B cell (primary cell): Measurements from ENCODE around the gene IMMP2L. TPM values are rescaled to one million over a fixed set of nuclear protein-coding genes. Genes with fewer than 3 reads are reported as not detected.

Experiments
- ATAC-seq: fragments of 200-7000 bp; cut with Tn5 transposase; one replicate; pipeline ENCODE4 v1.10.0; 2021; ENCODE audit warnings: low read depth, mild to moderate bottlenecking, moderate number of reproducible peaks, moderate library complexity
- CTCF ChIA-PET: fragments of 350-600 bp; sonication (Branson Sonifier 250); formaldehyde crosslinking; loops from one replicate; lab custom pipeline; 2021; ENCODE audit warnings: antibody characterized with exemption, inconsistent platforms; lab: Charles Lee
- POLR2A ChIA-PET: fragments of 350-600 bp; sonication (Branson Sonifier 250); formaldehyde crosslinking; loops from one replicate; lab custom pipeline; 2021; ENCODE audit warnings: antibody characterized with exemption; lab: Charles Lee
- DNase-seq: peaks from one replicate; pipeline ENCODE4 v3.0.0; 2013
- H2AFZ ChIP-seq: 2 replicates; pipeline ENCODE4 v1.6.1; 2012; ENCODE audit warnings: mild to moderate bottlenecking, low read depth, low read length; ENCODE audit not compliant: insufficient read depth, poor library complexity, severe bottlenecking
- H3K27ac ChIP-seq, 2 donors: 1 replicate in 1 of 2; 2 replicates in 1 of 2; pipeline ENCODE4 v1.5.1; 2012 to 2013; ENCODE audit warnings: low read length in 2 of 2, mild to moderate bottlenecking in 2 of 2, moderate library complexity in 1 of 2
- H3K27me3 ChIP-seq, 4 experiments: fragments of 200-600 bp in 1 of 4; sonication (generic) in 1 of 4; replicated peaks in 1 of 4; 1 replicate in 2 of 4; 2 replicates in 2 of 4; pipeline versions ENCODE4 v1.6.1 to v1.7.0; 2013 to 2016; ENCODE audit warnings: low read length in 3 of 4, mild to moderate bottlenecking in 2 of 4, mixed read lengths in 1 of 4, moderate library complexity in 1 of 4; ENCODE audit not compliant: insufficient read depth in 4 of 4, control insufficient read depth in 3 of 4; ENCODE audit errors: control extremely low read depth in 1 of 4
- H3K36me3 ChIP-seq, 2 experiments: replicated peaks in 1 of 2; 1 replicate in 1 of 2; 2 replicates in 1 of 2; pipeline versions ENCODE4 v1.6.1 to v1.7.1; 2013; ENCODE audit warnings: low read length in 1 of 2; ENCODE audit not compliant: insufficient read depth in 2 of 2, control insufficient read depth in 1 of 2; ENCODE audit errors: control extremely low read depth in 1 of 2, extremely low read depth in 1 of 2
- H3K4me1 ChIP-seq, 2 donors: fragments of 200-600 bp in 1 of 2; sonication (generic) in 1 of 2; 1 replicate in 1 of 2; 2 replicates in 1 of 2; pipeline versions ENCODE4 v1.5.1 to v1.6.1; 2013 to 2017; ENCODE audit warnings: low read length in 2 of 2; ENCODE audit not compliant: control insufficient read depth in 2 of 2, insufficient read depth in 2 of 2
- H3K4me2 ChIP-seq: replicated peaks from 2 replicates; pipeline ENCODE3; 2012; ENCODE audit warnings: mild to moderate bottlenecking, low read depth, low read length; ENCODE audit not compliant: poor library complexity, severe bottlenecking
- H3K4me3 ChIP-seq, 5 experiments: fragments of 200-600 bp in 1 of 5; sonication (generic) in 1 of 5; 1 replicate in 3 of 5; 2 replicates in 2 of 5; pipeline versions ENCODE4 v1.5.1 to v1.7.0; 2011 to 2016; ENCODE audit warnings: low read length in 4 of 5, mild to moderate bottlenecking in 4 of 5, low read depth in 2 of 5, control low read depth in 1 of 5, moderate library complexity in 1 of 5; ENCODE audit not compliant: insufficient read depth in 1 of 5; ENCODE audit errors: control extremely low read depth in 1 of 5, extremely low read depth in 1 of 5
- H3K79me2 ChIP-seq: fragments of 200-600 bp; sonication (generic); one replicate; pipeline ENCODE4 v1.6.0; 2016; ENCODE audit warnings: low read length; ENCODE audit not compliant: control insufficient read depth, insufficient read depth
- H3K9ac ChIP-seq: fragments of 200-600 bp; sonication (generic); 2 replicates; pipeline ENCODE4 v1.6.1; 2017; ENCODE audit warnings: mild to moderate bottlenecking, low read length, moderate library complexity
- H3K9me3 ChIP-seq, 3 donors: one replicate each; pipeline versions ENCODE4 v1.6.1 to v1.7.1; 2013; ENCODE audit warnings: low read length in 2 of 3; ENCODE audit not compliant: control insufficient read depth in 2 of 3, insufficient read depth in 1 of 3; ENCODE audit errors: control extremely low read depth in 1 of 3
- H4K20me1 ChIP-seq: 2 replicates; pipeline ENCODE4 v1.6.0; 2012; ENCODE audit warnings: mild to moderate bottlenecking, low read length; ENCODE audit not compliant: insufficient read depth, control insufficient read depth, poor library complexity, severe bottlenecking
- H3K27ac Mint-ChIP-seq: one replicate; pipeline ENCODE4 v1.8.0; 2021; ENCODE audit warnings: mixed read lengths
- H3K27me3 Mint-ChIP-seq: one replicate; pipeline ENCODE4 v1.8.0; 2021; ENCODE audit warnings: mixed read lengths
- H3K4me1 Mint-ChIP-seq: one replicate; pipeline ENCODE4 v1.8.0; 2021; ENCODE audit warnings: mixed read lengths
- H3K4me3 Mint-ChIP-seq: one replicate; pipeline ENCODE4 v1.8.0; 2021; ENCODE audit warnings: mixed read lengths
- H3K9me3 Mint-ChIP-seq: one replicate; pipeline ENCODE4 v1.8.0; 2022; ENCODE audit warnings: mixed read lengths; ENCODE audit not compliant: insufficient read depth
- CTCF ChIP-seq: fragments of 200-600 bp; IDR thresholded peaks from one replicate; pipeline ENCODE4 v1.8.0; 2022; ENCODE audit warnings: antibody characterized with exemption, mild to moderate bottlenecking
- EZH2 ChIP-seq: IDR thresholded peaks from 2 replicates; pipeline ENCODE4 v1.6.1; 2012; ENCODE audit warnings: borderline replicate concordance, low read depth, mild to moderate bottlenecking, moderate library complexity, low read length; ENCODE audit not compliant: insufficient read depth, poor library complexity, severe bottlenecking
- WGBS: methylation state at CpG from one replicate; pipeline ENCODE4 v1.1.5; 2013; ENCODE audit warnings: missing lambda C conversion rate; ENCODE audit not compliant: insufficient coverage; 5-methylcytosine and 5-hydroxymethylcytosine counted together
- intact Hi-C: fragments of 100-400 bp; cut with micrococcal nuclease; formaldehyde crosslinking; loops from one replicate; pipeline ENCODE4 v1.10.0; 2022
- polyA plus RNA-seq: library from polyadenylated mRNA; depleted of rRNA; stranded (reverse); fragments of >200 nt; gene quantifications from 2 replicates; pipeline ENCODE4 v1.2.3, GENCODE V29; 2012
- total RNA-seq, 2 donors: library from RNA; stranded (reverse); fragments of 120-200 nt in 1 of 2; gene quantifications; 1 replicate in 1 of 2; 2 replicates in 1 of 2; pipeline versions ENCODE4 v1.2.3 to v1.2.4, GENCODE V29; 2013 to 2022

IMMP2L gene
- total and polyA plus RNA-seq, 2 donors (not counting 1 experiment from before 2014, with no cell fraction given), result 3.8 to 34.2 TPM

- DNase-seq (no peak), ATAC-seq (no peak)
- Histone ChIP-seq H2AFZ (no peak overlapping the region), H3K79me2 (no peaks in the 10 kb centered on the region), H3K4me3 (no peak overlapping the region), H3K36me3 (no peaks in the 10 kb centered on the region), H3K27ac (no peak overlapping the region), H3K4me1 (no peaks in the 10 kb centered on the region), H3K9ac (no peak overlapping the region), H3K27me3 (no peaks in the 10 kb centered on the region), H4K20me1 (no peaks in the 10 kb centered on the region), H3K9me3 (no peaks in the 10 kb centered on the region), H3K4me2 (no peak overlapping the region)
- no peak overlapping the region for H3K27ac Mint-ChIP-seq
- no peak for TF ChIP-seq CTCF
- TF ChIP-seq EZH2, result no peak
- no peak overlapping the region for H3K4me3 Mint-ChIP-seq
- POLR2A ChIA-PET, result no interaction called here
- CTCF ChIA-PET, result no interaction called here
- no peaks in the 10 kb centered on the region for H3K4me1 Mint-ChIP-seq
- H3K9me3 Mint-ChIP-seq, result no peaks in the 10 kb centered on the region
- intact Hi-C loops, result no loop called here
- no peaks in the 10 kb centered on the region for H3K27me3 Mint-ChIP-seq
- WGBS, result 96% methylated on average over 5 of the region's 6 CpGs
Measured at GRCh38 chr7:110809832-110810231, 752.5 kb downstream of the IMMP2L start.

GRCh38 chr7:110808361-110808760 is 753.9 kb downstream of the IMMP2L start:
- TF ChIP-seq CTCF (no peak), EZH2 (no peak)
- POLR2A ChIA-PET, result no interaction called here

More at GRCh38 chr7:110808361-110808760, 753.9 kb downstream of the IMMP2L start:
- no peaks in the 10 kb centered on the region for H3K4me1 ChIP-seq
- Mint-ChIP-seq H3K4me1 (no peaks in the 10 kb centered on the region), H3K27ac (no peak overlapping the region), H3K27me3 (no peaks in the 10 kb centered on the region), H3K9me3 (no peaks in the 10 kb centered on the region), H3K4me3 (no peak overlapping the region)
- ATAC-seq (no peak), DNase-seq (no peak)
- no peak overlapping the region for H3K4me3 ChIP-seq
- H2AFZ ChIP-seq, result no peak overlapping the region
- no peaks in the 10 kb centered on the region for H3K27me3 ChIP-seq
- intact Hi-C loops, result no loop called here
- H4K20me1 ChIP-seq, result no peaks in the 10 kb centered on the region
- H3K4me2 ChIP-seq, result no peak overlapping the region
- H3K9ac ChIP-seq, result no peak overlapping the region
- no CpG with 5 or more reads among the region's 1 CpG for WGBS
- H3K79me2 ChIP-seq, result no peaks in the 10 kb centered on the region
- H3K36me3 ChIP-seq, result no peaks in the 10 kb centered on the region
- H3K27ac ChIP-seq, result no peak overlapping the region
- H3K9me3 ChIP-seq, result no peaks in the 10 kb centered on the region
- CTCF ChIA-PET, result no interaction called here
